ENCODE data around the gene DLGAP1. TPM values are rescaled to one million over a fixed set of nuclear protein-coding genes. Genes with fewer than 3 reads are reported as not detected.

The DLGAP1 gene
- polyA plus RNA-seq, 1 donor from 2014 or later = 4.5 TPM

- Histone ChIP-seq H3K27ac (ENCODE audit: low read length) (no peak overlapping the region), H2AFZ (ENCODE audit: low read depth, low read length) (no peak overlapping the region), H3K9me2 (ENCODE audit: insufficient read depth, low read length) (no peaks in the 10 kb centered on the region), H3K4me3 (ENCODE audit: low read length) (no peak overlapping the region), H3K79me2 (replicated peaks; ENCODE audit: insufficient read depth, low read length) (no peaks in the 10 kb centered on the region), H3K4me2 (ENCODE audit: low read length) (no peak overlapping the region), H3K36me3 (ENCODE audit: insufficient read depth, low read length) (no peaks in the 10 kb centered on the region), H3K27me3 (ENCODE audit: insufficient read depth, low read depth, low read length) (no peaks in the 10 kb centered on the region), H3K9me3 (ENCODE audit: low read length) (no peaks in the 10 kb centered on the region), H4K20me1 (ENCODE audit: insufficient read depth) (no peaks in the 10 kb centered on the region), H3F3A (ENCODE audit: insufficient read depth, low read length, poor library complexity, severe bottlenecking) (no peaks in the 10 kb centered on the region), H3K9ac (ENCODE audit: low read length) (no peak overlapping the region)
- TF ChIP-seq POLR2AphosphoS5 (IDR thresholded peaks at IDR 0.05) (no peak), RAD21 (conservative IDR thresholded peaks at IDR 0.05) (no peak), TAF1 (IDR thresholded peaks at IDR 0.05; ENCODE audit: low read depth) (no peak), EZH2 (IDR thresholded peaks at IDR 0.05; ENCODE audit: borderline replicate concordance, insufficient read depth, low read length, poor library complexity, severe bottlenecking) (no peak), SMC3 (conservative IDR thresholded peaks at IDR 0.05; ENCODE audit: poor library complexity) (no peak), REST (IDR thresholded peaks at IDR 0.05; ENCODE audit: borderline replicate concordance) (no peak), CTCF (IDR thresholded peaks at IDR 0.05; ENCODE audit: poor library complexity, severe bottlenecking) (no peak), EP300 (conservative IDR thresholded peaks at IDR 0.05; ENCODE audit: poor library complexity, severe bottlenecking) (no peak)
These were observed 21.4 kb downstream of the DLGAP1 start for GRCh38 chr18:4433717-4434116.

- H3K9me2 ChIP-seq (ENCODE audit: insufficient read depth, low read length) = no peaks in the 10 kb centered on the region
- H3K9me3 ChIP-seq (ENCODE audit: low read length) = no peaks in the 10 kb centered on the region
- no peak overlapping the region for H3K4me2 ChIP-seq (ENCODE audit: low read length)
- H3K79me2 ChIP-seq (replicated peaks; ENCODE audit: insufficient read depth, low read length) = no peaks in the 10 kb centered on the region
- H3K27me3 ChIP-seq (ENCODE audit: insufficient read depth, low read depth, low read length) = no peaks in the 10 kb centered on the region
- H3K27ac ChIP-seq (ENCODE audit: low read length) = no peak overlapping the region
- H3F3A ChIP-seq (ENCODE audit: insufficient read depth, low read length, poor library complexity, severe bottlenecking) = no peaks in the 10 kb centered on the region
- H2AFZ ChIP-seq (ENCODE audit: low read depth, low read length) = no peak overlapping the region
- no peak overlapping the region for H3K9ac ChIP-seq (ENCODE audit: low read length)
- no peak overlapping the region for H3K4me3 ChIP-seq (ENCODE audit: low read length)
- no peak for TF ChIP-seq EP300 (conservative IDR thresholded peaks at IDR 0.05; ENCODE audit: poor library complexity, severe bottlenecking)
- no peak for TF ChIP-seq CTCF (IDR thresholded peaks at IDR 0.05; ENCODE audit: poor library complexity, severe bottlenecking)
- no peak for TF ChIP-seq SMC3 (conservative IDR thresholded peaks at IDR 0.05; ENCODE audit: poor library complexity)
- TF ChIP-seq RAD21 (conservative IDR thresholded peaks at IDR 0.05) = no peak
- no peak for TF ChIP-seq TAF1 (IDR thresholded peaks at IDR 0.05; ENCODE audit: low read depth)
- TF ChIP-seq REST (IDR thresholded peaks at IDR 0.05; ENCODE audit: borderline replicate concordance) = no peak
- TF ChIP-seq POLR2AphosphoS5 (IDR thresholded peaks at IDR 0.05) = no peak
- H3K36me3 ChIP-seq (ENCODE audit: insufficient read depth, low read length) = no peaks in the 10 kb centered on the region
- no peaks in the 10 kb centered on the region for H4K20me1 ChIP-seq (ENCODE audit: insufficient read depth)
These were observed 24.3 kb downstream of the DLGAP1 start for GRCh38 chr18:4430836-4431235.

Data from neural cell (in vitro differentiated cells).